Peyer's patch (tissue), 4 donors: Measurements from ENCODE around the gene STX18.
"Not testable (repeated sequence)": the region's sequence is repeated elsewhere in the genome, so short reads cannot be mapped to it uniquely, and the experiment has no call there.

ENCODE experiments used
- CTCF ChIP-seq, 6 experiments: fragments of 450-650 bp in 4 of 6; fragments of 200-600 bp in 2 of 6; sonication (generic) in 1 of 6; IDR thresholded peaks; one replicate each; pipeline ENCODE4 v1.5.1; 2017 to 2019; ENCODE audit warnings: antibody characterized with exemption in 6 of 6, mild to moderate bottlenecking in 3 of 6, moderate library complexity in 1 of 6
- POLR2A ChIP-seq, 2 donors: fragments of 450-650 bp; IDR thresholded peaks; one replicate each; pipeline ENCODE4 v1.5.1; 2017; ENCODE audit warnings: antibody characterized with exemption in 2 of 2, mild to moderate bottlenecking in 2 of 2, moderate library complexity in 2 of 2

GRCh38 chr4:4566359-4566758 is 24.5 kb upstream of the STX18 start:
- TF ChIP-seq CTCF, POLR2A (IDR thresholded peaks at IDR 0.05): not testable (repeated sequence)
